ENCODE data around the gene IL1R1.

DNA sequence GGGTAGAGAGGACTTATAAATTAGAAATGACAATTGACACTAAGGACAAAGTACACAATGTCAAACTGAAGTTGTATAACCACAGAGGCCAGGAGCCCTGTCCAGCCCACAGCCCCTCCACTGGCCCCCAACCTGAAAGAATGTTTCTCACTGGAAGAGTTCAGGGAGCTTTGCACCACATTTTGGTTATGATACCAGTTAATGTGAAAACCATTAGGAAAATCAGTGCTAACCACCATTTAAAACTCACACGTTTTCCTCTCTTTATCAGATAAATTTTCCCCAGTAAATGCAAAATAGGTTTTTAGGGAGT lies 38.1 kb downstream of the IL1R1 start:
- no peak for TF ChIP-seq EZH2 (IDR thresholded peaks at IDR 0.05; ENCODE audit: borderline replicate concordance, low read length)
- TF ChIP-seq, protein P1, sequence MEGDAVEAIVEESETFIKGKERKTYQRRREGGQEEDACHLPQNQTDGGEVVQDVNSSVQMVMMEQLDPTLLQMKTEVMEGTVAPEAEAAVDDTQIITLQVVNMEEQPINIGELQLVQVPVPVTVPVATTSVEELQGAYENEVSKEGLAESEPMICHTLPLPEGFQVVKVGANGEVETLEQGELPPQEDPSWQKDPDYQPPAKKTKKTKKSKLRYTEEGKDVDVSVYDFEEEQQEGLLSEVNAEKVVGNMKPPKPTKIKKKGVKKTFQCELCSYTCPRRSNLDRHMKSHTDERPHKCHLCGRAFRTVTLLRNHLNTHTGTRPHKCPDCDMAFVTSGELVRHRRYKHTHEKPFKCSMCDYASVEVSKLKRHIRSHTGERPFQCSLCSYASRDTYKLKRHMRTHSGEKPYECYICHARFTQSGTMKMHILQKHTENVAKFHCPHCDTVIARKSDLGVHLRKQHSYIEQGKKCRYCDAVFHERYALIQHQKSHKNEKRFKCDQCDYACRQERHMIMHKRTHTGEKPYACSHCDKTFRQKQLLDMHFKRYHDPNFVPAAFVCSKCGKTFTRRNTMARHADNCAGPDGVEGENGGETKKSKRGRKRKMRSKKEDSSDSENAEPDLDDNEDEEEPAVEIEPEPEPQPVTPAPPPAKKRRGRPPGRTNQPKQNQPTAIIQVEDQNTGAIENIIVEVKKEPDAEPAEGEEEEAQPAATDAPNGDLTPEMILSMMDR (IDR thresholded peaks at IDR 0.05; ENCODE audit: low read length) = no peak

Data from OCI-LY1 (cell line).